ENCODE measurements around the gene ZNF81. TPM values are rescaled to one million over a fixed set of nuclear protein-coding genes. Genes with fewer than 3 reads are reported as not detected.

The ZNF81 gene
- total and polyA plus RNA-seq, 2 experiments from 2014 or later: 6.9 to 12.7 TPM

DNA sequence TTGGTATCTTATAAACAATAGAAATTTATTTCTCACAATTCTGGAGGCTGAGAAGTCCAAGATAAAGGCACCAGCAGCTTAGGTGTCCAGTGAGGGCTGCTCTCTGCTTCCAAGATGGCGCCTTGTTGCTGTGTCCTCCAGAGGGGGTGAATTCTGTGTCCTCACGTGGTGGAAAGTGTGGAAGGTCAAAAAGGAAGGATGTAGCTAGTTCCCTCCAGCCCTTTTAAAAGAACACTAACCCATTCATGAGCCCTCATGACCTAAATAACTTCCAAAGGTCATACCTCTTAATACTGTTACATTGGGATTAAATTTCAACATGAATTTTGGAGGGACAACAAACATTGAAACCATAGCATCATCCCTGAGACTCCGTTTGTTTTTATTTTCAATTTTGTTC, 48.8 kb downstream of the ZNF81 start:
- no peaks in the 10 kb centered on the region for H3K9me3 ChIP-seq (ENCODE audit: low read depth)
- H3K4me3 ChIP-seq: no peak overlapping the region
- H3K27ac ChIP-seq: no peak overlapping the region
- H3K36me3 ChIP-seq: no peaks in the 10 kb centered on the region
- no peak for TF ChIP-seq CTCF (IDR thresholded peaks at IDR 0.05; ENCODE audit: low read depth, low read length)
- DNase-seq (ENCODE audit: low read depth in 1 of 2, low spot score in 1 of 2): no peak
- H3K4me1 ChIP-seq (ENCODE audit: low read depth): no peaks in the 10 kb centered on the region
- H3K27me3 ChIP-seq: no peaks in the 10 kb centered on the region

DNA sequence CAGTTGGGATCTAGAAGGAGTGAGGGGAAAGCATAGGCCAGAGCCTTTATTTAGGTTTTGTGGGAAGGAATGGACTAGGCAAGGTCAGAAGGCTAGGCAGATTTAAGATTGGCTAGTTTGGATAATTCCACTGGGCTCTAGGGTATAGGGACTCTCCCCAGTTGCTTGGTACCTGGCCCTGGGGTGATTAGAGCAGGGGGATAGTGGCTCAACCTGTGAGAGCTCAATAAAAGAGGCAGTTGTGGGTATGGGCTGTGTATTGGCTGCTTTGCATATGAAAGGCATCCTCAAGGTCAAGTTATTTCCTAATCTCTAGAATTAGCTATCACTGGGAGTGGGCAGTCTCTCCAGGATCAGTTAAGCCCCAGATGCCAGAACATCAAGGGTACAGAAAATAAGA, 61.3 kb downstream of the ZNF81 start:
- Histone ChIP-seq H3K36me3 (peaks cover 4% of the 10 kb centered on the region), H3K4me1 (ENCODE audit: low read depth) (no peaks in the 10 kb centered on the region), H3K9me3 (ENCODE audit: low read depth) (no peaks in the 10 kb centered on the region), H3K27ac (no peak overlapping the region), H3K4me3 (no peak overlapping the region), H3K27me3 (no peaks in the 10 kb centered on the region)
- no peak for TF ChIP-seq CTCF (IDR thresholded peaks at IDR 0.05; ENCODE audit: low read depth, low read length)
- no peak for DNase-seq (ENCODE audit: low read depth in 1 of 2, low spot score in 1 of 2)

- no peaks in the 10 kb centered on the region for H3K9me3 ChIP-seq (ENCODE audit: low read depth)
- H3K36me3 ChIP-seq: peaks cover 4% of the 10 kb centered on the region
- H3K27ac ChIP-seq: no peak overlapping the region
- no peak for DNase-seq (ENCODE audit: low read depth in 1 of 2, low spot score in 1 of 2)
- H3K4me3 ChIP-seq: no peak overlapping the region
- no peaks in the 10 kb centered on the region for H3K27me3 ChIP-seq
- no peaks in the 10 kb centered on the region for H3K4me1 ChIP-seq (ENCODE audit: low read depth)
- no peak for TF ChIP-seq CTCF (IDR thresholded peaks at IDR 0.05; ENCODE audit: low read depth, low read length)
These were observed 64.1 kb downstream of the ZNF81 start for GRCh38 chrX:47900833-47901232.

DNA sequence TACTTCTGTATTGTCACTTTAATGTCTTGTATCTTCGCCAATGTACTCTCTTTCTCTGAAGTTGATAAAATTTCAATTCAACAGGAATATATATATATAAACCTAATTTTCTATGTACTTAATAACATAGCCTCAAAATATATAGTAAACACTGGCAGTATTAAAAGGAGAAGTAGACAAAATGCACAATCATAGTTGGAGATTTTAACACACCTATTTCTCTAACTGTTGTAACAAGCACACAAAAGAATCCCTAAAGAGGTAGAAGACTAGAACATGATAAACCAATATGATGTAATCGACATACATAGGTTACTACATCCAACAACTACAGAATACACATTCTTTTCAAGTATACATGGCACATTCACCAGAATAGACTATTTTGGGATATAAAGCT, 65.5 kb downstream of the ZNF81 start:
- Histone ChIP-seq H3K27me3 (no peaks in the 10 kb centered on the region), H3K4me3 (no peak overlapping the region), H3K4me1 (ENCODE audit: low read depth) (no peaks in the 10 kb centered on the region), H3K9me3 (ENCODE audit: low read depth) (no peaks in the 10 kb centered on the region), H3K27ac (no peak overlapping the region), H3K36me3 (no peaks in the 10 kb centered on the region)
- no peak for DNase-seq (ENCODE audit: low read depth in 1 of 2, low spot score in 1 of 2)
- TF ChIP-seq CTCF (IDR thresholded peaks at IDR 0.05; ENCODE audit: low read depth, low read length): no peak

- Histone ChIP-seq H3K9me3 (ENCODE audit: low read depth) (peaks cover 14% of the 10 kb centered on the region), H3K27ac (no peak overlapping the region), H3K27me3 (no peaks in the 10 kb centered on the region), H3K4me1 (ENCODE audit: low read depth) (no peaks in the 10 kb centered on the region), H3K36me3 (no peaks in the 10 kb centered on the region), H3K4me3 (no peak overlapping the region)
- no peak for TF ChIP-seq CTCF (IDR thresholded peaks at IDR 0.05; ENCODE audit: low read depth, low read length)
- no peak for DNase-seq (ENCODE audit: low read depth in 1 of 2, low spot score in 1 of 2)
These were observed 79.3 kb downstream of the ZNF81 start for GRCh38 chrX:47915886-47916493.

Data from cardiac muscle cell (in vitro differentiated cells and primary cell).